Measurements from ENCODE around the gene SAFB.

The SAFB gene

GRCh38 chr19:5592531-5593342 lies 30.1 kb upstream of the SAFB start:
- no peak overlapping the region for H3K27ac ChIP-seq
- H3K9me3 ChIP-seq = no peaks in the 10 kb centered on the region
- H3K4me1 ChIP-seq (ENCODE audit: control insufficient read depth in 1 of 2, insufficient read depth in 1 of 2, low read depth in 1 of 2, low read length in 1 of 2) = no peaks in the 10 kb centered on the region
- TF ChIP-seq CTCF (IDR thresholded peaks at IDR 0.05) = no peak
- H3K36me3 ChIP-seq = peaks cover 100% of the 10 kb centered on the region
- H3K27me3 ChIP-seq = no peaks in the 10 kb centered on the region
- H3K4me3 ChIP-seq (ENCODE audit: low read depth in 1 of 2, low read length in 1 of 2) = no peak overlapping the region

- no peak overlapping the region for H3K4me3 ChIP-seq (ENCODE audit: low read depth in 1 of 2, low read length in 1 of 2)
- no peaks in the 10 kb centered on the region for H3K4me1 ChIP-seq (ENCODE audit: control insufficient read depth in 1 of 2, insufficient read depth in 1 of 2, low read depth in 1 of 2, low read length in 1 of 2)
- no peaks in the 10 kb centered on the region for H3K9me3 ChIP-seq
- no peak overlapping the region for H3K27ac ChIP-seq
- peaks cover 100% of the 10 kb centered on the region for H3K36me3 ChIP-seq
- no peak for TF ChIP-seq CTCF (IDR thresholded peaks at IDR 0.05)
- H3K27me3 ChIP-seq = no peaks in the 10 kb centered on the region
Observed at GRCh38 chr19:5593343-5594255, 29.3 kb upstream of the SAFB start.

- no peak for TF ChIP-seq CTCF (IDR thresholded peaks at IDR 0.05)
- no peak overlapping the region for H3K4me3 ChIP-seq (ENCODE audit: low read depth in 1 of 2, low read length in 1 of 2)
- no peak overlapping the region for H3K27ac ChIP-seq
- H3K27me3 ChIP-seq = no peaks in the 10 kb centered on the region
- no peaks in the 10 kb centered on the region for H3K4me1 ChIP-seq (ENCODE audit: control insufficient read depth in 1 of 2, insufficient read depth in 1 of 2, low read depth in 1 of 2, low read length in 1 of 2)
- H3K9me3 ChIP-seq = no peaks in the 10 kb centered on the region
- peaks cover 100% of the 10 kb centered on the region for H3K36me3 ChIP-seq
Observed at GRCh38 chr19:5594521-5594950, 28.3 kb upstream of the SAFB start.

- H3K27me3 ChIP-seq = no peaks in the 10 kb centered on the region
- H3K36me3 ChIP-seq = peaks cover 100% of the 10 kb centered on the region
- no peaks in the 10 kb centered on the region for H3K9me3 ChIP-seq
- H3K4me3 ChIP-seq (ENCODE audit: low read depth in 1 of 2, low read length in 1 of 2) = no peak overlapping the region
- no peak for TF ChIP-seq CTCF (IDR thresholded peaks at IDR 0.05)
- H3K27ac ChIP-seq = no peak overlapping the region
- no peaks in the 10 kb centered on the region for H3K4me1 ChIP-seq (ENCODE audit: control insufficient read depth in 1 of 2, insufficient read depth in 1 of 2, low read depth in 1 of 2, low read length in 1 of 2)
Observed at GRCh38 chr19:5595129-5595528, 27.8 kb upstream of the SAFB start.

- no peak overlapping the region for H3K27ac ChIP-seq
- H3K4me1 ChIP-seq (ENCODE audit: control insufficient read depth in 1 of 2, insufficient read depth in 1 of 2, low read depth in 1 of 2, low read length in 1 of 2) = no peaks in the 10 kb centered on the region
- H3K4me3 ChIP-seq (ENCODE audit: low read depth in 1 of 2, low read length in 1 of 2) = no peak overlapping the region
- H3K36me3 ChIP-seq = peaks cover 100% of the 10 kb centered on the region
- TF ChIP-seq CTCF (IDR thresholded peaks at IDR 0.05) = no peak
- H3K27me3 ChIP-seq = no peaks in the 10 kb centered on the region
- no peaks in the 10 kb centered on the region for H3K9me3 ChIP-seq
Observed at GRCh38 chr19:5595745-5596144, 27.1 kb upstream of the SAFB start.

All from neutrophil (primary cell).